Stimulated activated CD4-positive, alpha-beta T cell treated with anti-CD3 and anti-CD28 coated beads, TNF-alpha, amount 100 ng/mL, for 48 hours (primary cell): Measurements from ENCODE around the gene ZNG1E.
"Not testable (repeated sequence)": the region's sequence is repeated elsewhere in the genome, so short reads cannot be mapped to it uniquely, and the experiment has no call there.

Experiments
- DNase-seq, 3 donors: peaks; one replicate each; pipeline ENCODE4 v3.0.0-alpha.2; 2020; ENCODE audit warnings: low read depth in 3 of 3

The ZNG1E gene

GRCh38 chr9:65675589-65676021 is at the start of gene ZNG1E:
ZNG1E (plus strand) TSS chr9:65675928; CDS start chr9:65675977, 49 bp downstream.
- peak in 2 of 3 donors; percentile 4 to 32 for DNase-seq

GRCh38 chr9:65673579-65673978 is 2.1 kb upstream of the ZNG1E start:
- DNase-seq, result not testable (repeated sequence)

- not testable (repeated sequence) for DNase-seq
Observed at GRCh38 chr9:65675018-65675417, 710 bp upstream of the ZNG1E start.

- peak in 2 of 3 donors; percentile 0 to 1 for DNase-seq
Observed at GRCh38 chr9:65676389-65676788, 661 bp downstream of the ZNG1E start.

- not testable (repeated sequence) for DNase-seq
Observed at GRCh38 chr9:65678533-65678932, 2.8 kb downstream of the ZNG1E start.

- DNase-seq, result not testable (repeated sequence)
Observed at GRCh38 chr9:65703550-65703949, 27.8 kb downstream of the ZNG1E start.

GRCh38 chr9:65714445-65714844 is 38.7 kb downstream of the ZNG1E start:
- DNase-seq, result not testable (repeated sequence)

- not testable (repeated sequence) for DNase-seq
Observed at GRCh38 chr9:65737096-65737564, 61.4 kb downstream of the ZNG1E start, which contains the start of gene FOXD4L4. FOXD4L4 (plus strand) TSS chr9:65737146; CDS start chr9:65737146, 0 bp downstream.

GRCh38 chr9:65738133-65738532 is 62.4 kb downstream of the ZNG1E start:
- DNase-seq, result not testable (repeated sequence)
